ENCODE measurements around the gene SLC16A13.

- TF ChIP-seq, protein P1, sequence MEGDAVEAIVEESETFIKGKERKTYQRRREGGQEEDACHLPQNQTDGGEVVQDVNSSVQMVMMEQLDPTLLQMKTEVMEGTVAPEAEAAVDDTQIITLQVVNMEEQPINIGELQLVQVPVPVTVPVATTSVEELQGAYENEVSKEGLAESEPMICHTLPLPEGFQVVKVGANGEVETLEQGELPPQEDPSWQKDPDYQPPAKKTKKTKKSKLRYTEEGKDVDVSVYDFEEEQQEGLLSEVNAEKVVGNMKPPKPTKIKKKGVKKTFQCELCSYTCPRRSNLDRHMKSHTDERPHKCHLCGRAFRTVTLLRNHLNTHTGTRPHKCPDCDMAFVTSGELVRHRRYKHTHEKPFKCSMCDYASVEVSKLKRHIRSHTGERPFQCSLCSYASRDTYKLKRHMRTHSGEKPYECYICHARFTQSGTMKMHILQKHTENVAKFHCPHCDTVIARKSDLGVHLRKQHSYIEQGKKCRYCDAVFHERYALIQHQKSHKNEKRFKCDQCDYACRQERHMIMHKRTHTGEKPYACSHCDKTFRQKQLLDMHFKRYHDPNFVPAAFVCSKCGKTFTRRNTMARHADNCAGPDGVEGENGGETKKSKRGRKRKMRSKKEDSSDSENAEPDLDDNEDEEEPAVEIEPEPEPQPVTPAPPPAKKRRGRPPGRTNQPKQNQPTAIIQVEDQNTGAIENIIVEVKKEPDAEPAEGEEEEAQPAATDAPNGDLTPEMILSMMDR (IDR thresholded peaks at IDR 0.05) = no peak
- TF ChIP-seq POLR2A (IDR thresholded peaks at IDR 0.05) = no peak
Observed at GRCh38 chr17:7084088-7084487, 48.3 kb downstream of the SLC16A13 start.

All from tibial nerve (tissue), 3 donors.